Neutrophil (primary cell): Measurements from ENCODE around the gene CROCC2.

Experiments used
- H3K27ac ChIP-seq: fragments of 200-600 bp; sonication (generic); 2 replicates; pipeline ENCODE4 v1.5.1; 2016; ENCODE audit warnings: mild to moderate bottlenecking, moderate library complexity
- H3K27me3 ChIP-seq: fragments of 200-600 bp; sonication (generic); 2 replicates; pipeline ENCODE4 v1.6.0; 2016; ENCODE audit warnings: mild to moderate bottlenecking
- H3K36me3 ChIP-seq: fragments of 200-600 bp; sonication (generic); 2 replicates; pipeline ENCODE4 v1.5.1; 2017
- H3K4me1 ChIP-seq, 2 experiments: fragments of 200-600 bp in 1 of 2; sonication (generic) in 1 of 2; 1 replicate in 1 of 2; 2 replicates in 1 of 2; pipeline versions ENCODE4 v1.5.1 to v1.6.1; 2013 to 2016; ENCODE audit warnings: low read depth in 1 of 2, low read length in 1 of 2, mild to moderate bottlenecking in 1 of 2, moderate library complexity in 1 of 2; ENCODE audit not compliant: control insufficient read depth in 1 of 2, insufficient read depth in 1 of 2
- H3K4me3 ChIP-seq, 2 experiments: fragments of 200-600 bp in 1 of 2; sonication (generic) in 1 of 2; 1 replicate in 1 of 2; 2 replicates in 1 of 2; pipeline ENCODE4 v1.5.1; 2013 to 2016; ENCODE audit warnings: low read depth in 1 of 2, low read length in 1 of 2, mild to moderate bottlenecking in 1 of 2, moderate library complexity in 1 of 2
- H3K9me3 ChIP-seq: fragments of 200-600 bp; sonication (generic); 2 replicates; pipeline ENCODE4 v1.5.1; 2016
- CTCF ChIP-seq: fragments of 200-600 bp; sonication (generic); IDR thresholded peaks from 2 replicates; pipeline ENCODE4 v1.5.1; 2016; ENCODE audit warnings: antibody characterized with exemption

CROCC2 gene

GRCh38 chr2:240885566-240885965 lies 20.6 kb upstream of the CROCC2 start:
- no peaks in the 10 kb centered on the region for H3K9me3 ChIP-seq
- H3K4me1 ChIP-seq = peaks cover 3 to 5% of the 10 kb centered on the region in 2 experiments
- H3K27me3 ChIP-seq = no peaks in the 10 kb centered on the region
- no peak overlapping the region for H3K27ac ChIP-seq
- no peak for TF ChIP-seq CTCF
- H3K4me3 ChIP-seq = no peak overlapping the region
- H3K36me3 ChIP-seq = no peaks in the 10 kb centered on the region

GRCh38 chr2:240886023-240886565 lies 20.0 kb upstream of the CROCC2 start:
- TF ChIP-seq CTCF = no peak
- H3K27me3 ChIP-seq = no peaks in the 10 kb centered on the region
- H3K27ac ChIP-seq = no peak overlapping the region
- peaks cover 3 to 5% of the 10 kb centered on the region in 2 experiments for H3K4me1 ChIP-seq
- no peak overlapping the region for H3K4me3 ChIP-seq
- H3K36me3 ChIP-seq = no peaks in the 10 kb centered on the region
- no peaks in the 10 kb centered on the region for H3K9me3 ChIP-seq

- H3K27ac ChIP-seq = no peak overlapping the region
- no peaks in the 10 kb centered on the region for H3K27me3 ChIP-seq
- H3K4me3 ChIP-seq = no peak overlapping the region
- peaks cover 3 to 5% of the 10 kb centered on the region in 2 experiments for H3K4me1 ChIP-seq
- no peak for TF ChIP-seq CTCF
- H3K9me3 ChIP-seq = no peaks in the 10 kb centered on the region
- no peaks in the 10 kb centered on the region for H3K36me3 ChIP-seq
These were observed 19.2 kb upstream of the CROCC2 start for GRCh38 chr2:240886678-240887609.

GRCh38 chr2:240887631-240888030 lies 18.5 kb upstream of the CROCC2 start:
- no peaks in the 10 kb centered on the region for H3K36me3 ChIP-seq
- H3K27ac ChIP-seq = no peak overlapping the region
- H3K4me1 ChIP-seq = peaks cover 3 to 5% of the 10 kb centered on the region in 2 experiments
- H3K9me3 ChIP-seq = no peaks in the 10 kb centered on the region
- no peak overlapping the region for H3K4me3 ChIP-seq
- no peaks in the 10 kb centered on the region for H3K27me3 ChIP-seq
- TF ChIP-seq CTCF = no peak

DNA sequence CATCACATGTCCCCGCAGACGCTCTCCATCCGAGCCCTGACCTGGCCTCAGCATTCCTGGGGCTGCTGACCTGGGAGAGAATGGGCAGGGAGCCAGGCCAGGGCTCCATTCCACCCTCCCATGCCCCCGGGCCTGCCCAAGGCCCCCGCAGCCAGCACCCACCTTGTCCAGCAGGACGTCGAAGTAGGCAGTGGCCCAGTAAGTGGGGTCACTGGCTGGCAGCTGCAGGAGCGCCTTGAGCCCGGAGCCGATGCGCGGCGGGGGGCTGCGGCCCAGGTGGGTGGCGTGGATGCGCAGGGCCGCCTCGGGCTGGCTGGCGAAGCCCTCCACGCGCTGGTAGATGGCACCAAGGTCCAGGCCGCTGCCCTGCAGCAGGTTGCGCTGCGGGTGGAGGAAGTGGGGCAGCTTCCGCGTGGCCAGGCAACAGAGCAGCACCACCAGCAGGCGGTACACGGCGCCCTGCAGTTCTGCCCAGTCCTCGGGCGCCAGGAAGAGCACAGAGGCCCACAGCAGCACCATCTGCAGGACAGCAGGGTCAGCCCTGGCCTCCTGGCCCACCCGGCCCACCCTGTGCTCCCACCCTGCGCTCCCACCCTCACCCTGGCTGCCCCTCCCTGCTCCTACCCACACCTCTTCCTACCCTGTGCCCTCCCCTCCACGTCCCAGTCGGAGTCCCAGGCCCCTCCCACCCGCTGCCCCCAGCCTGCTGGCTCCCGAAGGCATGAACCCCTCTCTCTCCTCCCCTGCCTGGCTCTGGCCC lies 17.8 kb upstream of the CROCC2 start:
- Histone ChIP-seq H3K4me1 (peaks cover 3 to 5% of the 10 kb centered on the region in 2 experiments), H3K27ac (no peak overlapping the region), H3K36me3 (no peaks in the 10 kb centered on the region), H3K4me3 (no peak overlapping the region), H3K27me3 (no peaks in the 10 kb centered on the region), H3K9me3 (no peaks in the 10 kb centered on the region)
- no peak for TF ChIP-seq CTCF
